Omental fat pad (tissue), 4 donors: ENCODE data around the gene RASAL2. TPM values are rescaled to one million over a fixed set of nuclear protein-coding genes. Genes with fewer than 3 reads are reported as not detected.

Source experiments
- ATAC-seq: fragments of 150-250 bp; one replicate; pipeline ENCODE4 v1.9.1; 2016; ENCODE audit warnings: mild to moderate bottlenecking, moderate library complexity; ENCODE audit not compliant: low FRiP score
- DNase-seq: peaks from one replicate; pipeline ENCODE4 v3.0.0-alpha.2; 2019; ENCODE audit warnings: low spot score
- CTCF ChIP-seq, 3 donors: fragments of 450-650 bp; IDR thresholded peaks; one replicate each; pipeline ENCODE4 v1.5.1; 2016 to 2017; ENCODE audit warnings: antibody characterized with exemption in 3 of 3, mild to moderate bottlenecking in 3 of 3, moderate library complexity in 2 of 3
- total RNA-seq, 4 donors: library from RNA; depleted of rRNA; stranded (reverse); fragments of >200 nt; gene quantifications; one replicate each; pipeline ENCODE4 v1.1.0, GENCODE V29; 2016

The RASAL2 gene
- total RNA-seq, 4 donors from 2014 or later: 13.5 to 52.3 (median 30.9) TPM

GRCh38 chr1:178143730-178144690 is 50.1 kb downstream of the RASAL2 start:
- no peak for TF ChIP-seq CTCF (IDR thresholded peaks at IDR 0.05)
- DNase-seq: no peak
- ATAC-seq: no peak

GRCh38 chr1:178145605-178146004 is 51.7 kb downstream of the RASAL2 start:
- no peak for ATAC-seq
- no peak for DNase-seq
- no peak for TF ChIP-seq CTCF (IDR thresholded peaks at IDR 0.05)

GRCh38 chr1:178146436-178146835 is 52.5 kb downstream of the RASAL2 start:
- ATAC-seq (no peak), DNase-seq (no peak)
- no peak for TF ChIP-seq CTCF (IDR thresholded peaks at IDR 0.05)

- ATAC-seq (no peak), DNase-seq (no peak)
- TF ChIP-seq CTCF (IDR thresholded peaks at IDR 0.05): no peak
Observed at GRCh38 chr1:178150610-178151009, 56.7 kb downstream of the RASAL2 start.

- DNase-seq (no peak), ATAC-seq (no peak)
- TF ChIP-seq CTCF (IDR thresholded peaks at IDR 0.05): no peak
Observed at GRCh38 chr1:178151831-178152230, 57.9 kb downstream of the RASAL2 start.

GRCh38 chr1:178155481-178156255 is 61.8 kb downstream of the RASAL2 start:
- no peak for ATAC-seq
- no peak for TF ChIP-seq CTCF (IDR thresholded peaks at IDR 0.05)

More at GRCh38 chr1:178155481-178156255, 61.8 kb downstream of the RASAL2 start:
- DNase-seq: no peak
